PC-3 (cell line): ENCODE results near the gene EEPD1. TPM values are rescaled to one million over a fixed set of nuclear protein-coding genes. Genes with fewer than 3 reads are reported as not detected.

Source experiments
- ATAC-seq: fragments of 200-7000 bp; cut with Tn5 transposase; 2 replicates; pipeline ENCODE4 v1.9.1; 2020; ENCODE audit warnings: mild to moderate bottlenecking, moderate library complexity
- BruUV-seq: library from RNA; stranded (reverse); fragments of 400-500 nt; replicated peaks from 2 replicates; lab custom pipeline; 2021; lab: Mats Ljungman, UMichigan
- CTCF ChIA-PET: fragments of 300-600 bp; sonication (Branson Sonifier 250); formaldehyde crosslinking; loops from one replicate; lab custom pipeline; 2022; ENCODE audit warnings: antibody characterized with exemption; lab: Charles Lee
- POLR2A ChIA-PET: fragments of 300-600 bp; sonication (Branson Sonifier 250); formaldehyde crosslinking; loops from one replicate; lab custom pipeline; 2022; ENCODE audit warnings: antibody characterized with exemption; ENCODE audit not compliant: unreplicated experiment; lab: Charles Lee
- DNase-seq: peaks from one replicate; pipeline ENCODE4 v3.0.0-alpha.2; 2015
- H2AFZ ChIP-seq: fragments of 300-600 bp; sonication (generic); 2 replicates; pipeline ENCODE4 v1.6.0; 2016; ENCODE audit warnings: antibody characterized with exemption, low read length
- H3F3A ChIP-seq: fragments of 300-600 bp; sonication (generic); one replicate; pipeline ENCODE4 v1.6.0; 2017; ENCODE audit warnings: antibody characterized with exemption, low read length, control low read depth, mild to moderate bottlenecking; ENCODE audit not compliant: unreplicated experiment
- H3K27ac ChIP-seq: fragments of 300-600 bp; sonication (generic); 2 replicates; pipeline ENCODE4 v1.5.1; 2016; ENCODE audit warnings: mild to moderate bottlenecking, low read length
- H3K27me3 ChIP-seq: fragments of 300-600 bp; sonication (generic); 2 replicates; pipeline ENCODE4 v1.6.1; 2016; ENCODE audit warnings: low read length, mixed read lengths
- H3K36me3 ChIP-seq: fragments of 300-600 bp; sonication (generic); 2 replicates; pipeline ENCODE4 v1.6.1; 2016; ENCODE audit warnings: low read depth, mixed run types, low read length, mixed read lengths
- H3K4me1 ChIP-seq: fragments of 300-600 bp; sonication (generic); 2 replicates; pipeline ENCODE4 v1.5.1; 2016; ENCODE audit warnings: low read length; ENCODE audit not compliant: insufficient read depth
- H3K4me2 ChIP-seq: fragments of 300-600 bp; sonication (generic); 2 replicates; pipeline ENCODE4 v1.6.0; 2016; ENCODE audit warnings: low read length
- H3K4me3 ChIP-seq: fragments of 300-600 bp; sonication (generic); 2 replicates; pipeline ENCODE4 v1.5.1; 2016; ENCODE audit warnings: mild to moderate bottlenecking, low read length, mixed read lengths
- H3K79me2 ChIP-seq: fragments of 300-600 bp; sonication (generic); 2 replicates; pipeline ENCODE4 v1.6.1; 2017; ENCODE audit warnings: low read length, mixed read lengths
- H3K9ac ChIP-seq: fragments of 300-600 bp; sonication (generic); 2 replicates; pipeline ENCODE4 v1.6.0; 2016; ENCODE audit warnings: mild to moderate bottlenecking, low read length
- H3K9me2 ChIP-seq: fragments of 300-600 bp; sonication (generic); replicated peaks from 2 replicates; pipeline ENCODE4 v1.6.1; 2016; ENCODE audit warnings: mixed run types, low read length, mixed read lengths
- H3K9me3 ChIP-seq: fragments of 300-600 bp; sonication (generic); 2 replicates; pipeline ENCODE4 v1.6.1; 2016; ENCODE audit warnings: low read length, mixed read lengths
- H4K20me1 ChIP-seq: fragments of 300-600 bp; sonication (generic); 2 replicates; pipeline ENCODE4 v1.6.1; 2016; ENCODE audit warnings: low read length, mixed read lengths
- EZH2 ChIP-seq: fragments of 300-600 bp; sonication (generic); IDR thresholded peaks from one replicate; pipeline ENCODE4 v1.6.1; 2017; ENCODE audit warnings: antibody characterized with exemption, mild to moderate bottlenecking, low read length; ENCODE audit not compliant: unreplicated experiment
- EZH2phosphoT487 ChIP-seq: fragments of 300-600 bp; sonication (generic); IDR thresholded peaks from 2 replicates; pipeline ENCODE4 v1.6.1; 2018; ENCODE audit warnings: mild to moderate bottlenecking, antibody characterized with exemption, low read length, borderline replicate concordance
- intact Hi-C: fragments of 100-400 bp; cut with micrococcal nuclease; formaldehyde crosslinking; loops from 2 replicates; pipeline ENCODE4 v1.9.0; 2023
- total RNA-seq: library from RNA; depleted of rRNA; stranded (reverse); fragments of >200 nt; gene quantifications from 2 replicates; pipeline ENCODE4 v1.2.3, GENCODE V29; 2014
- TF ChIP-seq, protein P1 (sequence below): fragments of 300-600 bp; sonication (generic); conservative IDR thresholded peaks from 2 replicates; pipeline ENCODE4 v1.5.1; 2017; ENCODE audit warnings: antibody characterized with exemption, low read depth, mild to moderate bottlenecking, low read length

Gene EEPD1
- total RNA-seq, 1 experiment from 2014 or later: 28.3 TPM

DNA sequence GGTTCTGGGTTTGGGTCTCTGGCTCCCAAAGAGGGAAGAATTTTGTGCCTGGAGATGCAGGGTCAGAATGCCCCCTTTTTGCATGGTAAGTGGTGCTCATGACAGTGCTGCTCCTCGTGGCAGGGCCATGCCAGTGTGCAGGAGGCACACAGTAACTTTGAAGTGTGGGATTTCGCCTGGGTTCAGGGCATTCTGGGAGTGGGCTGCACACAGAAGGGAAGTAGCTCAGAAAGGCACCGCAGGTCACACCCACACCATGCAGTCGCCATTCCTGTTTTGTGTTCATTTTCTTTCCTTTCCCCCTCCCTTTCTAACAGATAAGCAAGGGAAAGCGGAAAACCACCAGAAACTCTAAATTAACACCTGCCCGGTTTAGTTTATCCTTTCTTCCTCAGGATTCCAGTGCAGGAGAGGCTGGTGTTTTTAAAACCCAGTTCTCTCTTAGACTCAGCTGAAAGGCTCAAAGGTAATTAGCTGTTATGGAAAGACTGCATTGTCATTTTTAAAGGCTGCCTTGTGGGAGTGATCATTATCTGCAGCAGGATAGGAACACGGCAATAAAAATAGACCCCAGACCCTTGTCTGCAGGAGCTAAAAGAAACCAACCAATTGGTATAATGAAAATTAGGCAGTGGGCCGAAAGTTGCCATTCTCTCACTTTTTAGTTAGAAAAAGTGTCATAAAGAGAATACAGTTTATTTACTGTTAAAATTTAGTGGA, 50.2 kb downstream of the EEPD1 start:
- H3K4me3 ChIP-seq: no peak overlapping the region

DNA sequence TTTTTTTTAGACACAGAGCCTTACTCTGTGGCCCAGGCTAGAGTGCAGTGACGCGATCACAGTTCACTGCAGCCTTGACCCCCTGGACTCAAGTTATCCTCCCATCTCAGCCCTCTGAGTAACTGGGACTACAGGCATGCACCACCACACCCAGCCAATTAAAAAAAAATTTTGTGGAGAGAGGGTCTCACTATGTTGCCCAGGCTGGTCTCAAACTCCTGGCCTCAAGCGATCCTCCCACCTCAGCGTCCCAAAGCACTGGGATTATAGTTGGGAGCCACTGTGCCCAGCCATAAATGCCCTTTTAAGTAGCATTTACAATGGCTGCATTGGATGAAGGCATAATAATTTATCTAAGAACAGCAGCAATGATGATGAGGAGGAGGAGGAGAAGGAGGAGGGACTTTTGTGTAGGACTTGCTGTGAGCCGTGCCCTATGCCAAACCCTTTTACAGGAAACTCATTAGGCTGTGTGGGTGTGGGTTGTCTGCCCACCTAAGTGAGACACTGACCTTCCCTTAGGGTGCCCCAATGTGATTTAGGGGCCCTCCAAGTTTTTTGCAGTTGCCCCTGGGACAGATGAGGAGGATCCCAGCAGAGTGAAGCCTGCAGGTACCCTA, 51.1 kb downstream of the EEPD1 start:
- H3F3A ChIP-seq: no peaks in the 10 kb centered on the region
- ChIA-PET CTCF (no interaction called here), POLR2A (no interaction called here)
- peak overlapping the region; percentile 80 for H3K27ac ChIP-seq
- H3K9ac ChIP-seq: 0 out of 2 replicates have a peak overlapping the region, but pooled peaks have one; percentile 28
- DNase-seq (no peak), ATAC-seq (no peak)
- intact Hi-C loops: no loop called here
- no peaks in the 10 kb centered on the region for H3K9me2 ChIP-seq
- H3K27me3 ChIP-seq: no peaks in the 10 kb centered on the region
- no peaks in the 10 kb centered on the region for H4K20me1 ChIP-seq
- H3K36me3 ChIP-seq: no peaks in the 10 kb centered on the region
- no peak overlapping the region for H3K4me3 ChIP-seq
- no peaks in the 10 kb centered on the region for H3K9me3 ChIP-seq
- H3K79me2 ChIP-seq: peaks cover 48% of the 10 kb centered on the region
- H3K4me2 ChIP-seq: no peak overlapping the region
- peaks cover 41% of the 10 kb centered on the region for H3K4me1 ChIP-seq
- no peak overlapping the region for H2AFZ ChIP-seq
- TF ChIP-seq EZH2 (no peak), EZH2phosphoT487 (no peak)
- TF ChIP-seq, protein P1, sequence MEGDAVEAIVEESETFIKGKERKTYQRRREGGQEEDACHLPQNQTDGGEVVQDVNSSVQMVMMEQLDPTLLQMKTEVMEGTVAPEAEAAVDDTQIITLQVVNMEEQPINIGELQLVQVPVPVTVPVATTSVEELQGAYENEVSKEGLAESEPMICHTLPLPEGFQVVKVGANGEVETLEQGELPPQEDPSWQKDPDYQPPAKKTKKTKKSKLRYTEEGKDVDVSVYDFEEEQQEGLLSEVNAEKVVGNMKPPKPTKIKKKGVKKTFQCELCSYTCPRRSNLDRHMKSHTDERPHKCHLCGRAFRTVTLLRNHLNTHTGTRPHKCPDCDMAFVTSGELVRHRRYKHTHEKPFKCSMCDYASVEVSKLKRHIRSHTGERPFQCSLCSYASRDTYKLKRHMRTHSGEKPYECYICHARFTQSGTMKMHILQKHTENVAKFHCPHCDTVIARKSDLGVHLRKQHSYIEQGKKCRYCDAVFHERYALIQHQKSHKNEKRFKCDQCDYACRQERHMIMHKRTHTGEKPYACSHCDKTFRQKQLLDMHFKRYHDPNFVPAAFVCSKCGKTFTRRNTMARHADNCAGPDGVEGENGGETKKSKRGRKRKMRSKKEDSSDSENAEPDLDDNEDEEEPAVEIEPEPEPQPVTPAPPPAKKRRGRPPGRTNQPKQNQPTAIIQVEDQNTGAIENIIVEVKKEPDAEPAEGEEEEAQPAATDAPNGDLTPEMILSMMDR: no peak
- BruUV-seq: no TSS peak

More for the DNA sequence above, 50.2 kb downstream of the EEPD1 start:
- Histone ChIP-seq H3K4me1 (peaks cover 33% of the 10 kb centered on the region), H3K9me3 (no peaks in the 10 kb centered on the region), H3K79me2 (peaks cover 39% of the 10 kb centered on the region), H3F3A (no peaks in the 10 kb centered on the region), H3K9ac (no peak overlapping the region), H3K27me3 (no peaks in the 10 kb centered on the region), H2AFZ (no peak overlapping the region), H3K4me2 (no peak overlapping the region), H3K27ac (no peak overlapping the region), H3K36me3 (no peaks in the 10 kb centered on the region), H4K20me1 (no peaks in the 10 kb centered on the region), H3K9me2 (no peaks in the 10 kb centered on the region)
- no peak for TF ChIP-seq EZH2phosphoT487
- TF ChIP-seq, protein P1: no peak
- no peak for TF ChIP-seq EZH2
- DNase-seq (no peak), ATAC-seq (no peak)
- BruUV-seq: no TSS peak
- ChIA-PET POLR2A (no interaction called here), CTCF (no interaction called here)
- intact Hi-C loops: no loop called here
